K562 (cell line): ENCODE results near the gene CLTC. TPM values are rescaled to one million over a fixed set of nuclear protein-coding genes. Genes with fewer than 3 reads are reported as not detected.

ENCODE experiments used
- ATAC-seq: fragments of 200-7000 bp; cut with Tn5 transposase; 3 replicates; pipeline ENCODE4 v1.9.1; 2020; ENCODE audit warnings: moderate library complexity
- BruUV-seq: library from RNA; stranded (reverse); fragments of 400-500 nt; replicated peaks from 2 replicates; lab custom pipeline; 2021; lab: Mats Ljungman, UMichigan
- CTCF ChIA-PET: fragments of 300-600 bp; formaldehyde crosslinking; extraction: SDS; loops from one replicate; lab custom pipeline; 2021; ENCODE audit warnings: low intra/inter-chr PET ratio; lab: Yijun Ruan, JAX
- POLR2A ChIA-PET: fragments of 300-600, 350-650 bp; sonication (Branson Sonifier 250); formaldehyde crosslinking; extraction: SDS; loops from one replicate; lab custom pipeline; 2021; ENCODE audit warnings: antibody characterized with exemption, inconsistent platforms; lab: Yijun Ruan, JAX
- DNase-seq, 4 experiments: peaks; one replicate each; pipeline versions ENCODE4 v3.0.0 to v3.0.0-alpha.2; 2011 to 2018; ENCODE audit warnings: low spot score in 3 of 4, mixed read lengths in 3 of 4; ENCODE audit errors: extremely low read depth in 1 of 4
- FAIRE-seq: peaks from 2 replicates; lab custom pipeline; 2011; peaks lifted over from hg19 to GRCh38; lab: Jason Lieb, UNC
- H2AFZ ChIP-seq: 2 replicates; pipeline ENCODE4 v1.6.0; 2011; ENCODE audit warnings: low read depth, low read length, control low read depth, inconsistent platforms
- H3K27ac ChIP-seq: fragments of 200-600 bp; 3 replicates; pipeline ENCODE4 v1.8.0; 2011; ENCODE audit warnings: low read depth, mild to moderate bottlenecking, control low read depth, inconsistent platforms, low read length, moderate library complexity, mixed read lengths; ENCODE audit errors: extremely low read depth
- H3K27me3 ChIP-seq, 2 experiments: fragments of 300-600 bp in 1 of 2; 2 replicates in 1 of 2; 3 replicates in 1 of 2; pipeline versions ENCODE4 v1.6.0 to v1.8.0; 2011; ENCODE audit warnings: inconsistent platforms in 2 of 2, low read length in 2 of 2, mild to moderate bottlenecking in 1 of 2, mixed read lengths in 1 of 2, moderate library complexity in 1 of 2; ENCODE audit not compliant: control insufficient read depth in 2 of 2, insufficient read depth in 2 of 2
- H3K36me3 ChIP-seq: fragments of 300-600 bp; 3 replicates; pipeline ENCODE4 v1.8.0; 2011; ENCODE audit warnings: mild to moderate bottlenecking, low read length, inconsistent platforms; ENCODE audit not compliant: control insufficient read depth, insufficient read depth
- H3K4me1 ChIP-seq, 2 experiments: fragments of 200-600 bp in 1 of 2; replicated peaks in 1 of 2; 2 replicates in 1 of 2; 3 replicates in 1 of 2; pipeline versions ENCODE4 v1.5.1 to v1.8.0; 2011; ENCODE audit warnings: inconsistent platforms in 2 of 2, low read length in 2 of 2, mild to moderate bottlenecking in 1 of 2, mixed read lengths in 1 of 2, moderate library complexity in 1 of 2; ENCODE audit not compliant: control insufficient read depth in 2 of 2, insufficient read depth in 2 of 2
- H3K4me2 ChIP-seq: 2 replicates; pipeline ENCODE4 v1.6.1; 2011; ENCODE audit warnings: low read length, control low read depth, inconsistent platforms, mixed read lengths; ENCODE audit not compliant: insufficient read depth
- H3K4me3 ChIP-seq: fragments of 200-600 bp; sonication (generic), shearing (Covaris generic); 2 replicates; pipeline ENCODE4 v1.5.1; 2016; ENCODE audit warnings: control low read depth, inconsistent platforms
- H3K79me2 ChIP-seq: fragments of 200-600 bp; 3 replicates; pipeline ENCODE4 v1.8.0; 2011; ENCODE audit warnings: low read length, inconsistent platforms; ENCODE audit not compliant: control insufficient read depth, insufficient read depth
- H3K9ac ChIP-seq, 2 experiments: 2 replicates each; pipeline versions ENCODE4 v1.6.0 to v1.6.1; 2011; ENCODE audit warnings: low read depth in 2 of 2, low read length in 2 of 2, control low read depth in 1 of 2, inconsistent platforms in 1 of 2, mild to moderate bottlenecking in 1 of 2, mixed read lengths in 1 of 2; ENCODE audit not compliant: insufficient read depth in 1 of 2
- H3K9me1 ChIP-seq: one replicate; pipeline ENCODE4 v1.6.0; 2011; ENCODE audit warnings: inconsistent platforms, mild to moderate bottlenecking, low read length, moderate library complexity; ENCODE audit not compliant: control insufficient read depth, insufficient read depth
- H3K9me3 ChIP-seq: replicated peaks from 2 replicates; pipeline ENCODE4 v1.5.1; 2011; ENCODE audit warnings: low read depth, low read length, inconsistent platforms; ENCODE audit not compliant: control insufficient read depth, insufficient read depth
- H4K20me1 ChIP-seq: replicated peaks from 2 replicates; pipeline ENCODE4 v1.6.1; 2011; ENCODE audit warnings: low read length, inconsistent platforms, mixed read lengths; ENCODE audit not compliant: control insufficient read depth, insufficient read depth
- BRD9 ChIP-seq: fragments of 450-650 bp; IDR thresholded peaks from 2 replicates; pipeline ENCODE4 v1.6.1; 2018; ENCODE audit warnings: low read depth; ENCODE audit not compliant: partially characterized antibody
- E2F8 ChIP-seq: fragments of 450-650 bp; IDR thresholded peaks from 2 replicates; pipeline ENCODE4 v1.7.1; 2018; ENCODE audit warnings: mild to moderate bottlenecking, low read depth; ENCODE audit not compliant: partially characterized antibody
- NR1H2 ChIP-seq: sonication (generic); formaldehyde crosslinking; IDR thresholded peaks from 2 replicates; pipeline ENCODE4 v1.4.0; 2020; ENCODE audit warnings: mild to moderate bottlenecking, missing genetic modification reagents
- SOX6 ChIP-seq: fragments of 450-650 bp; IDR thresholded peaks from 2 replicates; pipeline ENCODE4 v1.6.1; 2014; ENCODE audit warnings: mild to moderate bottlenecking
- TAF7 ChIP-seq: fragments of 450-650 bp; IDR thresholded peaks from 2 replicates; pipeline ENCODE4 v1.6.1; 2016; ENCODE audit warnings: missing genetic modification characterization, missing compliant biosample characterization
- XRCC5 ChIP-seq: fragments of 200-400 bp; formaldehyde crosslinking; IDR thresholded peaks from 2 replicates; pipeline ENCODE4 v1.6.1; 2017; ENCODE audit warnings: low read depth, mild to moderate bottlenecking, low read length
- ZBTB33 ChIP-seq: sonication (generic); formaldehyde crosslinking; IDR thresholded peaks from 2 replicates; pipeline ENCODE4 v1.8.1; 2023; ENCODE audit warnings: mild to moderate bottlenecking, missing genetic modification reagents
- WGBS: fragments of 100-300 bp; shearing (Covaris generic); methylation state at CpG from one replicate; pipeline ENCODE4 v1.1.6; 2016; ENCODE audit warnings: low coverage, mixed read lengths; ENCODE audit not compliant: insufficient coverage; ENCODE audit errors: missing lambda C conversion rate; 5-methylcytosine and 5-hydroxymethylcytosine counted together
- in situ Hi-C: fragments of 300-500 bp; cut with MboI; formaldehyde crosslinking; loops from 4 replicates; pipeline ENCODE4 v1.15.0; 2018; ENCODE audit warnings: inconsistent platforms, mixed read lengths
- intact Hi-C: fragments of 100-400 bp; cut with micrococcal nuclease; formaldehyde crosslinking; loops from 2 replicates; pipeline ENCODE4 v1.14.2; 2022
- polyA plus RNA-seq, 8 experiments: library from polyadenylated mRNA; depleted of rRNA in 4 of 8; stranded (reverse) in 5 of 8; unstranded in 3 of 8; fragments of >200 nt; fragmentation: Nextera tagmentation in 2 of 8; fragmentation: Illumina TruSeq in 1 of 8; extraction: Ambion mirVana in 2 of 8; extraction: Trizol in 1 of 8; gene quantifications; 2 replicates each; pipeline versions ENCODE4 v1.2.1 to v1.2.3, GENCODE V29; 2011 to 2014; ENCODE audit warnings: inconsistent platforms in 1 of 8, missing spikeins in 1 of 8
- total RNA-seq, 7 experiments: library from RNA; depleted of rRNA in 6 of 7; stranded (reverse); fragments of >200 nt in 6 of 7; fragmentation: Illumina TruSeq in 2 of 7; extraction: Trizol in 2 of 7; gene quantifications; 2 replicates each; pipeline versions ENCODE4 v1.2.1 to v1.2.3, GENCODE V29; 2011 to 2021; ENCODE audit warnings: low replicate concordance in 1 of 7

The CLTC gene
- total and polyA plus RNA-seq, 9 of the 15 experiments (the other 6 are each of a cell fraction or from before 2014, with no cell fraction given): 115 to 267 (median 174) TPM

GRCh38 chr17:59707149-59707970 is 87.7 kb downstream of the CLTC start, which contains the start of the genes PTRH2 and VMP1:
Gene PTRH2 (minus strand): TSS chr17:59707430. CDS start chr17:59697978, 9,452 bp downstream.
Gene VMP1 (plus strand): TSS chr17:59707654. CDS start chr17:59731447, 23,793 bp downstream.
- no peaks in the 10 kb centered on the region for H3K9me1 ChIP-seq
- FAIRE-seq (peak; percentile 98), ATAC-seq (peak; percentile 93), DNase-seq (peak; percentile 94 to 99 (median 96))
- peak within 1 kb of the TSS; percentile 92 for H3K4me3 ChIP-seq
- peak within 1 kb of the TSS; percentile 91 for H2AFZ ChIP-seq
- POLR2A ChIA-PET: interaction anchor here (0.5 to 1.9 kb wide), 20 partner anchors 9 to 939 kb away, joined by 3 to 10 read pairs (median 3); partner anchors contain the start of gene CLTC
- peaks cover 13 to 17% of the 10 kb centered on the region in 2 experiments; a peak in 3 of 5 replicates for H3K4me1 ChIP-seq
- H3K9me3 ChIP-seq: no peaks in the 10 kb centered on the region
- peaks cover 98% of the 10 kb centered on the region for H3K79me2 ChIP-seq
- peak within 1 kb of the TSS; percentile 95 to 100 for H3K9ac ChIP-seq
- peaks cover 14% of the 10 kb centered on the region for H4K20me1 ChIP-seq
- no peaks in the 10 kb centered on the region for H3K27me3 ChIP-seq
- peaks cover 33% of the 10 kb centered on the region for H3K36me3 ChIP-seq
- H3K4me2 ChIP-seq: peak within 1 kb of the TSS; percentile 95
- CTCF ChIA-PET: no interaction called here
- TSS peak; percentile 66 for BruUV-seq
- H3K27ac ChIP-seq: peak within 1 kb of the TSS; percentile 99
- WGBS: under 1% methylated on average over 45 of the region's 45 CpGs
- intact Hi-C loops (loop anchor here (2.0 to 5.0 kb wide), 2 partner anchors 23 to 130 kb away; no protein-coding TSS in a partner anchor), in situ Hi-C loops (no loop called here)
- TF ChIP-seq NR1H2 (CRISPR knock-in tag): no peak
- TF ChIP-seq E2F8: peak; percentile 87
- peak; percentile 74 for TF ChIP-seq SOX6
- peak; percentile 64 for TF ChIP-seq BRD9
- peak; percentile 25; the same call in 1 of the 2 replicates for TF ChIP-seq ZBTB33
- TF ChIP-seq TAF7 (tag): peak; percentile 78
- TF ChIP-seq XRCC5: peak; percentile 42; the same call in 1 of the 2 replicates
